A172 (cell line): Measurements from ENCODE around the gene SGCD. TPM values are rescaled to one million over a fixed set of nuclear protein-coding genes. Genes with fewer than 3 reads are reported as not detected.

Experiments
- DNase-seq: peaks from one replicate; pipeline ENCODE4 v3.0.0-alpha.2; 2015; ENCODE audit warnings: low spot score
- total RNA-seq: library from RNA; depleted of rRNA; stranded (reverse); fragments of >200 nt; shearing (Covaris generic); gene quantifications from 2 replicates; pipeline ENCODE4 v1.2.3, GENCODE V29; 2014; rRNA removed

SGCD gene
- total RNA-seq = 3.5 and 8.5 TPM in 2 replicates

- DNase-seq = peak; percentile 50
Measured at GRCh38 chr5:156326718-156327259, at the start of gene SGCD. SGCD (plus strand) TSS chr5:156327164.

GRCh38 chr5:156277290-156277689 is 49.7 kb upstream of the SGCD start:
- DNase-seq = no peak

DNA sequence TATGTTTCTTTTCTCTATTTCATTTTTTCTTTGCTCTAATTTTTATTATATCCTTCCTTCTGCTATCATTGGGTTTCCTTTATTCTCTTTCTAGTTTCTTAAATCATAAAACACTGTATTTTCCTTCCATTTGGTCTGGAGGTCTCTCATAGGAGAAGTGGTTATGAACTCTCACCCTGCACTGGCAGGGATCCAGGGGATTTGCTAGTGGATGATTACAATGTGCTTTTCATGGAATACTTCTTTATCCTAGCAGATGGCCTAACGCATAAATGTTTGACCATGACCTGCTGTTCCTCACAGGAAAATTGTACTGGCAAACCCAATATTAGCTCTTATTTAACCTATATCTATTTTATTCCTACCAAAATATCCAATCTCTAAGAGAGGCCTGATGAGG is 31.5 kb upstream of the SGCD start:
- DNase-seq = no peak

DNA sequence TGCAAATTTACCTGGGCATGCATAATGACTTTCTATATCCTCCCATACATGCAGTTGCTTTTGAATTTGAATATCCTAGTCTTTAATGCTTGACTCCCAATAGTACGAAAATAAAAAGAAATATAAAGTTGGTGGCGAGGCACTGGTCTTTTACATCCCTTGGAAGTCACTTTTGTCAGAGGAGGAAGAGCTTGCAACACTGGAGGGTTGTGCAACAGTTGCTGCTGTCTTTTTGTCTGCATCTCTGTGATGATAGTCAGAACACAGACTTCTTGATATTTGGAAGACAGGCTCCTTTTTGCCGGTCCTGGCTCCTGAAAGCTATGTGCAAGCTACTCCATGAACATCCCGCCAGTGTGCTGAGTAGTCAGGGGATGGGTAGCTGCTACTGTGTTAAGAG is 16.8 kb upstream of the SGCD start:
- no peak for DNase-seq

DNA sequence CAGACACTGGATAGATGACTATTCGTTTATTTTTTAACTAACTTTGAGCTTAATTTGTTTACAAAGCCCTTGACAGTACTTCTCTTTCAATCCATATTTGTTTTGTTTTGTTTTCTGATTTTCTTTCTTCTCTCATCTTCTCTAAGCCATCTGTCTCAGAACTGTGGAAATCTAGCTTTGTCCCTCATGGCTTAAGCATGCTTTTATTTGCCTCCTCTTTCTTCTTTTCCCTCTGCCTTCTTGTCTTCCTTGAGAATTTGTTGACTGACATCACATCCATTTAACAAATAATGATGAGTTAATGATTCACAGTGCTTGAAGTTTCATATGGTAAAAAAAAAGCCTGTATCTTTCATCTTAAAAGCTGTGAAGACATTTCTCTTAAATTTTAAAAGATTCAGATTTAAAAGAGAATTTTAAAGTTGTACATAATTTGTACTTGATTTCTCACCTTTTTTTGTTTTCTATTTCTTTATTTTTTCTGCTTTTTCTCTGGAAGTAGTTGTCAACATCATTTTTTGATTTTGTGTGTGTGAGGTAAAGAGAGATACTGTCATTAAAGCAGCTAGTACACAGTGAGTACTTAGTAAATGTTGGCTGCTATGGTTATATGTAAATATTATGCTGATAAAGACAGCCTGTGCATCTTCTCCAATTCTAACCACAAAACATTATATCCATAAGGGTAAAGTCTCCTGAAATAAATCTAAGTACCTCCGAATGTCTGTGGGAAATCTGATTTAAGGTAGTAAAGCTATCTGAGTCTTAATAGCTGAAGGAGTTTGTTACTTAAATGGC is 13.9 kb upstream of the SGCD start:
- no peak for DNase-seq

DNA sequence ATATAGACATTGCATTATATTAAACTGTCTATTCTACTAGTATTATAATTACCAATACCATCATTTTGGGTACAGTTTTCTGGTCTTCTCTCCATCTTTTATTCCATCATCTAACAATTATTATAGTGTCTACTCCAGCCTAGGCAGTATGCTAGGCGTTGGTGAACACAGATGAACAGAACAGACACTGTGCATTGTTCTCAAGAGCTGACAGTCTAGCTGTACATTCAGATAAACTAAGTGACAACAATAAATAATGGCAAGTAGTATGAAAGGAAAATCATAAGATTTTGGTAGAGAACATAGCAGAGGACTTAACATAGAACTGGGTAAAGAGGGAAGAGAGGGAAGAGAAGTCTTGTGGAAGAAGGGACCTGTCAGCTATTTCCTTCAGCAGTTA is 12.5 kb upstream of the SGCD start:
- no peak for DNase-seq

DNA sequence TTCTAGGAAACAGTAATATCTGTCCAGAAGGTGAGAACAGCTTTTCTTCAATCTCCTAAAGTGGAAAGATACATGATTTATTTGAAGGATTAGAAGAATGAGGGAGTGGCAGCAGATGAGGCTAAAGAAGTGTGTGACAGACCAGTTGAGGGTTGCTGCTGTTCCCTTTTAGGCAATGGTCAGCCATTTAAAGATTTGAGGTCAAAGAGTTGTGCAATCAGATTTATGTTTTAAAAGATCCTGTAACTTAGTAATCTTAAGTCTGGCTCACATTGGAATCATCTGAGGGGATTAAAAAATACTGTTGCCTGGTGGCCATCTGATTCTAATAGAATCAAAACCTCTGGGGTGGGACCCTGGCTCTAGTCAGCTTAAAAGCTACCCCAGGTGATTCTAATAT is 4.3 kb upstream of the SGCD start:
- no peak for DNase-seq

GRCh38 chr5:156327296-156327695 is 332 bp downstream of the SGCD start:
- no peak for DNase-seq

- DNase-seq = no peak
Measured at GRCh38 chr5:156328161-156328560, 1.2 kb downstream of the SGCD start.

DNA sequence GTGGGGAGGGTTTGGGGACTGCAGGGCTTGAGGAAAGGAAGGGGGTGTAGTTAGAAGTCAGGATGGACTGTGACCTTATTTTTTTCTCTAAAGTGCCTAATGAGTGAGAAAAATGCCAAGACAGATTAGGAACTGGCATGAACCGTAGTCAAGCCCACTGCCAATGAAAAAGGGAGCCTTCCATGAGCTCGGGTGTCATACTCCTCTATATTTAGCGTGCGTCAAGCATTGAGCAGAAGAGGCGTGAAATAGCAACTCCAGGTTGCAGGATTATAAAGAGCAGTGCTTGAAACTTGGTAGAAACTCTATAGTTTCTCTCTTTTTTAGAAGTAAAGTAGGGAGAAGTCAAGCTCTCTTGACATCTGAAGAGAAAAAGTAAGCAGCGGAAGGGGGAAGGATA is 1.8 kb downstream of the SGCD start:
- no peak for DNase-seq

GRCh38 chr5:156329171-156329611 is 2.2 kb downstream of the SGCD start:
- no peak for DNase-seq

GRCh38 chr5:156330141-156330870 is 3.3 kb downstream of the SGCD start:
- no peak for DNase-seq

DNA sequence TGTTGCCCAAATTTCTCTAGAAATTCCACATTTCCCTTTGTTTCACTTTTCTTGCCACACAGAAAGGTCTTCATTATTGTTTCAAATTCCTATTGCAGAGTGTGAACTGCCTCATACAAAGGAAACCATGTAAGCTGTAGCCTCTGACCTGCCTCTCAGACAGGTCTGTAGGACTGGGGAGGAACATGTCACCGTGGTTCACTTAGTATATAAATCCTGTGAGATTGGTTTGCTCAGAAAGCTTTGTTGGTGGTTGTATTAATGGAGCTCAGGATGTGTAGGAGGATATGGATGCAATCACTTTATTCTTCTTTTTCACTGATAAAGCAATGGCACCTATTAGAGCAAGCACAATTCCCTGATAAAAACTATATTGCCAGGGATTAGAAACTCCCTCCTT is 4.2 kb downstream of the SGCD start:
- no peak for DNase-seq

GRCh38 chr5:156331845-156332244 is 4.9 kb downstream of the SGCD start:
- no peak for DNase-seq

- no peak for DNase-seq
Measured at GRCh38 chr5:156332245-156332644, 5.3 kb downstream of the SGCD start.

GRCh38 chr5:156339139-156339841 is 12.3 kb downstream of the SGCD start:
- DNase-seq = no peak

- DNase-seq = no peak
Measured at GRCh38 chr5:156340893-156341292, 13.9 kb downstream of the SGCD start.

DNA sequence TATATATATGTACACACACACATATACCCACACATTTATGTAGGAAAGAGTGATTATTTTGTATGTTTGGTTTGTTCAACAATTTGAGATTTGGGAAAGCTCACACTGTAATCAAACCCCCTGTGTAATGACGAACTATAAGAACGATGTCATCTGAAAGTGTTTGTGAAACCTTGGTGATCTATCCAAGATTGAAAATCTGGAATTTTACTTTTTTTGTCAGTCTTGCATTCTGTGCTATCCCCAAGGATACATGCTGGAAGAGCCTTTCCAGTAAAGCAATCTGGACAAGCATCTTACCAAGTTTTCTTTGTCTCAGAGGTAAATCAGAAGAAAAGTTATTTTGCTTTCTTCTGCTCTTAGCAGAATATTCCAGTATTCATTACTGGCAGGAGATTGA is 23.3 kb downstream of the SGCD start:
- no peak for DNase-seq

- DNase-seq = no peak
Measured at GRCh38 chr5:156351423-156351822, 24.5 kb downstream of the SGCD start.

- no peak for DNase-seq
Measured at GRCh38 chr5:156354571-156354970, 27.6 kb downstream of the SGCD start.

DNA sequence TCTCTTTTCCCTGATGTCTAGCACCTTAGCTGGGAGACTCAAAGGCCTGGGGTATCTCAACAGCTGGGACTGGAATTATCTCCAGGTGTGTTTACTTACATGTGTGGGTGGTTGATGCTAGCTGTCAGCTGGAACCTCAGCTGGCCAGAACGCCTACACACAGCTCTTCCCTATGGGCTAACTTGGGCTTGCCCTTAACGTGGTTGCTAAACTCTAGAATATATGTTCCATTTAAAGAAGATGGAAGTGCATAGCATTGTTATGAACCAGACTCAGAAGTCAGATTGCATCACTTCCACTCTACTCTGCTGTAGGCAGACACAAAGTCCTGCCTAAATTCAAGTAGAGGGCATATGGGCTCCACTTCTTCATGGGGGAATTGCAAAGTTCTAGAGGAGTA is 29.3 kb downstream of the SGCD start:
- DNase-seq = no peak

DNA sequence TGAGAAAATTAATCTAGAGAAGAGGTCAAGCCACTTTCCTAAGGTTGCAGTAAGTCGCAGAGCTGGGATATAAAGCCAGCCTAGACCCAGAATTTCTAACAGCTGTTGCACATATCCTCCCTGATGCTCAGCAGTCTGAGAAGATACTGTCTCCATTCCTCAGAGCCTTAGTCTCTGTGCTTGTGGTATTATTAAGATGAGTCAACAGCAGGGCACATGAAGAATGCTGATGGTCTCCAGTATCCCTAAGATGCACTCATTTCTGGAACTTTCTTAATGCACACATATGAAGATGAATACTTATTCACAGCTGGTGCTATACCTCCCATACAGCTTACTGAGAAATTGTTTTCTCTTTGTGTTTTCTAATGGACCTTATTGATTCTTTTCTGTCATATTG is 32.5 kb downstream of the SGCD start:
- DNase-seq = no peak
